Stimulated activated CD8-positive, alpha-beta memory T cell treated with anti-CD3 and anti-CD28 coated beads, Interleukin-15, amount 100 ng/mL, for 24 hours (primary cell): ENCODE data around the gene GDF2.

Experiments used
- DNase-seq: peaks from one replicate; pipeline ENCODE4 v3.0.0-alpha.2; 2020; ENCODE audit warnings: low read depth

The GDF2 gene

DNA sequence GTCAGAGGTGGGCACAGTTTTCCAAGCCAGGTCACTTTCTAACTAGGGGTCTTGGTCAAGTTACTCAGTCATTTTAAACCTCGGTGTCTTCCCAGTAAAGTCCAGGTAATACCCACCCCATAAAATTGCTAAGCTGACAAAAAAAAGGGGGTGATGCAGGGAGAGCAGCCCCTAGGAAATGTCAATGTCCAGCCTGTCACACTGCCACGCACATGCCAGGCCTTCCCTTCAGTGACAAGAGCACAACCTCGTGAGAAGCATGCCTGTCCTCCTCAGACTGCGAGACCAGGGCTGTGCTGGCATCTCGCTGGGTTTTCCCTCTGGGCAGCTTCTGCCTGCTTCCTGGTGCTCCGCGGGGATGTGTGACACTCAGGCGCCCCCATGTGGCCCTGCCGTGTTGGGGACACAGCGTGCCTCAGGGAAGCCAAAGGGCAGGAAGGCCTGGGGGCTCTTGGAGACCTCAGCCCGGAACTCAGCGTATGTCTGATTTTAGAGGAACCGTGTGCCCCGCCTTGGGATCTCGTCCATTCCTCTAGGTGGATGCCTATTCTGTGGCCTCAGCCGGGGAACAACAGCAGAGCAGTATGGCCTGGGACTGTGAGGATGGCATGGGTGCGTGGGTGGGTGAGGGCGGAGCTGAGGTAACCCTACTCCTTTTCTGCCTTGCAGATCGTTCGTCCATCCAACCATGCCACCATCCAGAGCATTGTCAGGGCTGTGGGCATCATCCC is 10.2 kb upstream of the GDF2 start:
- DNase-seq, result peak; percentile 50

DNA sequence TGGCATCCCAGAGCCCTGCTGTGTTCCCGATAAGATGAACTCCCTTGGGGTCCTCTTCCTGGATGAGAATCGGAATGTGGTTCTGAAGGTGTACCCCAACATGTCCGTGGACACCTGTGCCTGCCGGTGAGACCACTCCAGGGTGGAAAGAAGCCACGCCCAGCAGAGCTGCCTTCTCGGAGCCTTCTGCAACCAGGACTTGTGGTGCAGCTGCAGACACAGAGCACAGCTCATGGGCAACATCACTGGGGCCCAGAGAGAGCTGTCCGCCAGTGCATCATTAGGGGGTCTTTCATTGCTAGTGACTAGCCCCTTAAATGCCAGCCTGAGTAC is 9.6 kb upstream of the GDF2 start:
- DNase-seq, result no peak

DNA sequence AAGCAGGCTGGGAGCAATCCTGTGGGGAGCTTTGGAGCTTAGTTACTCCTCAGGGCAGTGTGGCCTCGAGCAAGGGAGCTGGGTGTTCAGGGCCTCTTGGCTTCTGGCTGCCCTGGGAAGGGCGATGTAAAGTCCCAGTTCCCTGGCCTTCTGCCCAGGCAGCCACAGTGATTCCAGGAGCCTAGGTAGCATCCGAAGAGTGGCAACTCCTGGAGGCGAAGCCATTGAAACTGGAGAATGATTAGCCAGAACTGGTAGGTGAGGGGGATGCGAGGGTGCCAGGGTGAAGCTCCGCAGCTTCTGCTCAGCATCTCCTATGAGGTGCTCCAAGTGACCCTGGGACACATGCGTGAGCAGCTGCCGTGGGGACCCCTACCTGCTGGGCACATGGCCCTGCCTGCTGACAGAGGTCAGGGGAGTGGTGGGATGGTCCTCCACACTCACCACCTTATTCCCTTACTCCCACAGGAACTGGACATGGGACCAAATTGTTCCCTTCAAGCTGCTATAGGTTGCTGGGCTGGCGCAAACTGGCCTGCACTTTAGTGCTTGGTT is 7.8 kb upstream of the GDF2 start:
- DNase-seq, result no peak

DNA sequence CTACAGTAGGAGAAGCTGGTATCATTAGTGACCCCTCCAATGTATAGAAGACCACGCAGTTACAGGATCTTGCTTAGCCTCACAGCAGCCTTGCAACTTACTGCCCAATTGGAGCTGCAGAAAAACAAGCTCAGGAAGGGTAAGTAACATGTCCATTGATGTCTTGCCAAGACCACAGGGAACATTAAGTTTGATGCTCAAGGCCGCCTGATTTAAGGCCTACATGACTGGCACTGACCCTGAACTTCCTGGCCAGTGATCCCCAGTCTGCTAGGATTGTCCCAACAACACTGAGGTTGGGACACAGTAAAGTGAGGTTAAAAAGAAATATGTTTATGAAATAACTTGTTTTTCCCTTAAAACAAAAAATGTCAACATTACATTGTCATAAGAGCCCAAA is 6.8 kb upstream of the GDF2 start:
- no peak for DNase-seq

DNA sequence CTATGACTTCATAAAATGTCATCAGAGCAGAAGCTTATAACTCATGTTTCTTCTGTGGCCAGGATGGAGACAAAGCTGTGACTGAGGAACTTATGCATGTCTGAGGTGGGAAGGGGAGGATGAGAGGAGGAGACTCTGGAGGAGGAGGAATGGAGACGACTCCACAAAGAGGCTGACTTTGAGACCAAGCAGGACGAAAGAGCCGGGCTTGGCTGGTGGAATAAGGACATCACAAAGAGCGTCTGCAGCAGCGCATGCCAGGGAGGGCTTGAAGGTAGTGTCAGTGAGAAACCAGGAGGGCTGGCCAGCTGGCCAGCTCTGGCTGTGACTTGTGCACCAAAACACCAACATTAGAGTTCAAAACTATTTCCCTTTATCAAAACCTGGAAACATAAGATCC is 6.1 kb upstream of the GDF2 start:
- DNase-seq, result no peak

DNA sequence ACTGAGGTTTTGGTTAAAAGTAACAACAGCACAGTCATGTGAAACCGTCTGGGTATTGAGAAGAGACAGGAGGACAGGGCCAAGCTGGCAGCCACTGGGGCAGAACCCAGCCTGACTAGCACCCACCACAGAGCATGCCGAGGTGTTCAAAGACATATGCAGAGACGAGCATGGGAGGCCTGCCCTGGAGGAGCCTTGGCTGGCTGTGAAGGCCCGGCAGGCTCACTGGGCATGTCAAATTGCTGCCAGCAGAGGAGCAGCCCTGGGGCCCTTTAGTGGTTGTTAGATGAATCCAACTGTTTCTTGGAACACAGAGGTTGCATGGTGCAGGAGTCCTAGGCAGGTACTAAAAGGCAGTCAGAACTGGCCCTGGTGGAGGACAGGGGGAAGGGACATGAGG is 5.0 kb upstream of the GDF2 start:
- DNase-seq, result no peak

DNA sequence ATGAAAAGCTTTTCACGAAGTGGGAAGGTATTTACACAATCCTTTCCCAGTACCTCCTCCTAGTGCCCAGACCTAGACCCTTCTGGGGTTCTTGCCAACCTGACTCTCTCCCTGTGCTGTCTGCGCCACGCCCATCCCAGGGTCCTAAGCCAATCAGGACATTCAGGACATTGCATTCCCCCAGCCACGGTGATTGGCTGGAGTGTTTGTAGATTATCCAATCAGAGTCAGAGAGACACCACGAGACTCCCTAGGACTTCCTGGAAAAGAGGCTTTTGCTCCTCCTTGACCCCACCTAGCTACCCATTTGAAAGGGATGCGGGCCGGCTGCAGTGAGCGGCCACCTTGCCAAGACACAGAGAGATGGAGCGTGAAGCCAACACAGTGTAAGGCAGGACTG is 3.5 kb upstream of the GDF2 start:
- no peak for DNase-seq

DNA sequence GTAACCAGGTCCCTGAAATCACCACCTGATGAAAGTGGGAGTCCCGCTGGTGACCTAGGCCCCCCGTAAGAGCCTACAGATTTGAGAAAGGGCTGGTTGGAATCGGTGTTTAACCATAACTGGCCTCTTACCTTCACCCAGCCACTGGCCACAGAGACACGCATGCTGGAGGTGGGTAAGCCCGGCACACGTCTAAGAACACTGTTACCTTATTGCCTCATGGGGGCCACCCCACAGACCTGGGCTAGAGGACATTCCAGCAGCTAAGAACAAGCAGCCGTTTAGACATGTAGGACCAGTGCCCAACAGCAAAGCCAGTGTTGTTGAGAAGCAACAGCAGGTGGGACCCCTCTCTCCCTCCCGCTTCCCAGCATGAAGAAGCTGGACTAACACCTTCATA is 2.5 kb upstream of the GDF2 start:
- DNase-seq, result no peak

DNA sequence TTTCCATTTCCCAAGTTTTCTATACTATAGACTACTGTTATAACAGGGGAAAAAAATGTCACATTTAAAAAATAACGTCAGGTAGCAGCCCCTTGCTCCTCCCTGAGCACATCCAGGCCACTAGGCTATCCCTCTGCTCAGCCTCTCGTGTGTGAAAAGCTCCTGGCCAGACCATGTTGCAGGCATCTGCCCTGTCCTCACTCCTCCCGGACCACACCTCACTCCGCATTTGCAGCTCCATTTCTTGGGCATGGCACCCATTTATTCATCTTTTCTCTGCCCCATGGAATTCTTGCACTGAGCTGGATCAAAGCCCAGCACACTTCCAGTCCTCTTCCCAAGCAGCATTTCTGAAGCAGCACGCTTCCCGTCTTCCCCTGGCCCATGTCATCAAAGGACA is 1.4 kb upstream of the GDF2 start:
- DNase-seq, result no peak

DNA sequence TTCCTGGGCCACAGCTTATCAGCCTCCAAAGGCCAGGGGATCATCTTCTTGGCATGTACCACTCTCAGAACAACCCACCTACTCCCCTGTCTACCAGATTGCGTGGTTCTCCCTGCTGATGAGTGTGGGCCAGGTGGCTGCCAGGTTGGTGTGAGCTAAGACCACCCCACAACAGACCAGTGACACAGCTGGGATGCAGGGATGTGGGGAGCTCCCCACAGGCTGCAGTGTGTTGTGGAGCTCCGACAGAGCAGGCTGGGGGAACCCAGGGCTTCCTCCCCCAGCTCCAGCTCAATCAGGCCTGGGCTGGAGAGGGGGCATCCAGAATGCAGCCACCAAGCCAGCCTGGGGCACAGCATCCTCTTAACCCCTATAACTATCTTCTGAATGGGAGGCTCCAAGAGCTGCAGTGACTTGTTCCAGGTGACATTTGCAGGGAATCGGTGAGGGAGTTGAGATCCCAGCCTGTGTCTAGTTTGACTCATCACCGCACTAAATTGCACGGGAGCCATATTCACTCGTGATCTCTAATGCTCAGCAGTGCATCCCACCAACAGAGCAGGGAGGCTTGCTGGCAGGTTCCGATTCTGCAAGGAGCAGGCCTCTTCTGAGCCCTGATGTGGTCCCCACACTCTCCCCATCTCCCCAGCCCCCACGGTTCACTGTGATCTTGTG is 596 bp upstream of the GDF2 start:
- DNase-seq, result no peak

DNA sequence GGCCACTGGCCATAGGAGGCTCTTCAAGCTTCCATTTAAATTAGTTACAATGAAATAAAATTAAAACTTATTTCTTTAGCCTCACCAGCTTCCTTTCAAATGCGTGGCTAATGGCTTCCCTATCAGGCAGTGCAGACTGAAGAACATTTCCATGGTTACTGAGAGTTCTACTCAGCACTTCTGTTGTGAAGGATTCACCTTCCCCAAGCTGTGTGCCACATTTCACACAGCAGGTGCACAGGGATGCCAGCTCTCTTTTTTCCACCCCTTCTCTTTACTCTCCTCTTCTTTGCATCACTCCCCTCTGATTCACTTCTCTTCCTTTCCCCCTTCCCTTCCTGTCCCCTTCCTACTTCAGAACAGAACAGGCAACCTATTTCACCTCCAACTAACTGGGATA is 833 bp downstream of the GDF2 start:
- no peak for DNase-seq

DNA sequence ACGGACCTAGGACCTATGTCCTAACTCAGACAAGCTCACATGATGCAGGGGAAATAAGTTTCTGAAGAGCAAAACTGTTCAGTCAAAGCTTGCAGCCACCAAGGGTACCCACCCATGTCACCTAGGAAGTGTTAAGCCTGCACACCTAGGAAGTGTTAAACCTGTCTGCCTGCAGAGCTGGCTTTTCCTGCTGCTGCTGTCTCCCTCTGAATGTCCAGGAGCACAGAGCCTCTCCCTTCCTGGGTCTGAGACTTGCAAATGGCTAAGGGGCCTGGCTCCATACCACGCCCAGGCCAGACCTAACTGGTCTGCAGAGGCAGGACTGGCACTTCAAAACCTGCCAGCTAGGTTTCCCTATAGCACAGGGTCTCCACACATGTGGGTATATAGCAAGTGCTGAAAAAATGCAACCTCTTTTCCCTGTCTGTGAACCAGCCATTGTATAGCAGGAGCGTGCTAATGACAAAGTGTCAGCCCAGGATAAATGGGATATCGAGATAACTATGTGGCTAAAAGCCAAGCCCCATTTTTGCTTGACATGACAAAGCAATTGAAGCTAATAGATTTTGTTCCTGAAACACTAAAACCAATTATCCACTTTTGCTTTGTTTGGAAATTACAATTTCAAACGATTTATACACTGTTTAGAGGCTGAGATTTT is 1.5 kb downstream of the GDF2 start:
- DNase-seq, result no peak

DNA sequence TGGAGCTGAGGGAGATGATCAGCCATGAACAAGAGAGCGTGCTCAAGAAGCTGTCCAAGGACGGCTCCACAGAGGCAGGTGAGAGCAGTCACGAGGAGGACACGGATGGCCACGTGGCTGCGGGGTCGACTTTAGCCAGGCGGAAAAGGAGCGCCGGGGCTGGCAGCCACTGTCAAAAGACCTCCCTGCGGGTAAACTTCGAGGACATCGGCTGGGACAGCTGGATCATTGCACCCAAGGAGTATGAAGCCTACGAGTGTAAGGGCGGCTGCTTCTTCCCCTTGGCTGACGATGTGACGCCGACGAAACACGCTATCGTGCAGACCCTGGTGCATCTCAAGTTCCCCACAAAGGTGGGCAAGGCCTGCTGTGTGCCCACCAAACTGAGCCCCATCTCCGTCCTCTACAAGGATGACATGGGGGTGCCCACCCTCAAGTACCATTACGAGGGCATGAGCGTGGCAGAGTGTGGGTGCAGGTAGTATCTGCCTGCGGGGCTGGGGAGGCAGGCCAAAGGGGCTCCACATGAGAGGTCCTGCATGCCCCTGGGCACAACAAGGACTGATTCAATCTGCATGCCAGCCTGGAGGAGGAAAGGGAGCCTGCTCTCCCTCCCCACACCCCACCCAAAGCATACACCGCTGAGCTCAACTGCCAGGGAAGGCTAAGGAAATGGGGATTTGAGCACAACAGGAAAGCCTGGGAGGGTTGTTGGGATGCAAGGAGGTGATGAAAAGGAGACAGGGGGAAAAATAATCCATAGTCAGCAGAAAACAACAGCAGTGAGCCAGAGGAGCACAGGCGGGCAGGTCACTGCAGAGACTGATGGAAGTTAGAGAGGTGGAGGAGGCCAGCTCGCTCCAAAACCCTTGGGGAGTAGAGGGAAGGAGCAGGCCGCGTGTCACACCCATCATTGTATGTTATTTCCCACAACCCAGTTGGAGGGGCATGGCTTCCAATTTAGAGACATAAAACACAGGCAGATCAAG is 3.3 kb downstream of the GDF2 start:
- DNase-seq, result no peak

DNA sequence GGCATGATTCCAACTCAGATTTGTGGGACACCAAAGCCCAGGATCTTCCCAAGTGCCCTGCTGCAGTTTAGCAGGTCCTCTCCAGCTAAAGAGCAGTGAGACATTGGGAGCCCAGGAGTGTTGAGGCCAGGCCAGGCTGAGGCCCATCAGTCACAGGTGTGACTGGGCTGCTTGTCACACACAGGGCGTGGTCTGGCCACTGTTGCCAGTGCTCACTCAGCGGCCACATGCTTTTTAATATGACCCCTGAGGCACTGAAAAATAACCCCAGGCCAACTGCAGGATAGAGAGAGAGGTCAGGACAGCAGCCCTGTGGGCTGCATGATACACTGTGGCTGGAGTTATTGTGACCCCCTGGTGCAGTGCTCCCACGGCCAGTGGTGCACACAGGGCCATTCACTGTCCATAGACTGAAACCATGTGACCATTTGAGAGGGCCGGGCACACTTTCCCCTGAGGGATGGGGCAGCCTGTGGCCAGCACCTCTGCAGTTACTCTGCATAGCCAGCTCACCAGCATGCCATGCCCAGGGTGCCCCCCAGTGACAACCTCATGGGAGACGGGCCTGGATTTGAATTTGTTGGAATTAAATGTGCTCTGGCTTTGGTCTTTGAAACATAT is 4.2 kb downstream of the GDF2 start:
- no peak for DNase-seq

DNA sequence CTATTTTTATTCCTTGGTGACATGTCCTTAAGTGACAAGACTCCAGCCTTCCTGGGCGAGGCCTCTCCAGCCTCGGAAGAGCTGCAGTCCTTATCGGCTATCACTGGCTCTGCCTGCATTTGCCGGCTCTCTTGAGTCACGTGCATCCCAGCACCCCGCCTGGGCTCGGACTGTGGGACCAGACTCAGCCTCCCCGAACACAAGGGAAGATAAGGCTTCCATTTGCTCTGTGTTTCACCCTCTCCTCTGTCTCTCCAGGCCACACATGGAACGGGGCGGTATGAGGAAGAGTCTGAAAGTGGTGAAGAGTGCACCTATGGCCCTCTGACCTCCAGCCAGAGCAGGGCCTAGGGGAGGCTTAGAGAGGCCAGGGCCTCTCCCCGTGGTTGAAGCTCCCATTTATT is 4.7 kb downstream of the GDF2 start:
- no peak for DNase-seq

DNA sequence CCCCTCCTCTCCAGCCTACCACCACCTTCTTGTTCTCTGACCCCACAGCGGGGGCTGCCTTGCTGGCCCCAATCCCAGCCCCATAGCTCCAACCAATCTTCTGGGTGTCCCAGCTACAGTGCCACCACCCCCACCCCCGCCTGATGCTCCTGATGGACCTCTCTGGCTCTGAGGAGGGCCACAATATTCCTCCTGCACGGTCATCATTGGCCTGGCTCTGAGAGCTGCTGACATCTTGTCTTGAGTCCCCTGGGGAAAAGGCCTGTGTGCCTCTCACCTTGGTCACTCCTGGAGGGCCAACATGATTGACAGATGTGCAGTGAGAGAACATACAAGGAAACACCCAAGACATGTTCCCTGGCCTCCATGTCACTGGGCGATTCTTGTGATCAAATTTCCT is 7.6 kb downstream of the GDF2 start:
- DNase-seq, result no peak

DNA sequence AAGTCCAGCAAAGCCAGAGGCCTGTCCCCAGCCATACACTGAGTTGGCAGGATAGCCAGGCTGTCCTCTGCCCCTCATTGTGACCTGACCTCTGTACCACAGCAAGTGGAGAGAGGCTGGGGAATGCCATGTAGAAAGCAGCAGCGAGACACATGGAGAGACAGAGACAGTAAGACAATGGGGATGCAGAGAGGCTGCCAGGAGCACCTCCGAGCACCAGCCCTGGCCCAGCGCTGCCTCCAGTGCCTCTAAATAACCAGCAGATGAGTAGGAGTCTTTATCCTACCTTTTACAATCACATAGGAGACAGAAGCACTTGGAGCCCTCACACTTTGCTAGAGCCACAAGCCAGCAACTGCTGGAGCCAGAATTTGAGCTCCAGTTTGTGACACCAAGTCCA is 8.1 kb downstream of the GDF2 start:
- DNase-seq, result no peak

DNA sequence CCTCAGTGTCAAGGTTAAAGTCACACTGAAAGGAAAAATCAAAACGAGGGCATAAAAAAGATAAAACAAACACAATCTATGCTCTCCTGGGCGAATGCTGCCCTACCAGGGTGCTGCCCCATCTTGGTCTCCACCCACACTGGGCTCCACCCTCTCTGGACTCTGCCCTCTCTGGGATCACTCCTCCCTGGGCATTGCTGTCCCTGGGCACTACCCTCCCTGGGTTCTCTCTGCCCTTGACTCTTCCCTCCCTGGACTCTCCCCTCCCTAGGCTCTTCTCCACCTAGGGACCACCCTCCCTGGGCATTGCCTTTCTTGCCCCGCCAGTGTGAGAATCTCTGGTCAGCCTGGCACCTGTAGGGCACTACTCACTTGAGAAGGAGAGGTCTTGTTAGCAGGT is 8.6 kb downstream of the GDF2 start:
- DNase-seq, result no peak

DNA sequence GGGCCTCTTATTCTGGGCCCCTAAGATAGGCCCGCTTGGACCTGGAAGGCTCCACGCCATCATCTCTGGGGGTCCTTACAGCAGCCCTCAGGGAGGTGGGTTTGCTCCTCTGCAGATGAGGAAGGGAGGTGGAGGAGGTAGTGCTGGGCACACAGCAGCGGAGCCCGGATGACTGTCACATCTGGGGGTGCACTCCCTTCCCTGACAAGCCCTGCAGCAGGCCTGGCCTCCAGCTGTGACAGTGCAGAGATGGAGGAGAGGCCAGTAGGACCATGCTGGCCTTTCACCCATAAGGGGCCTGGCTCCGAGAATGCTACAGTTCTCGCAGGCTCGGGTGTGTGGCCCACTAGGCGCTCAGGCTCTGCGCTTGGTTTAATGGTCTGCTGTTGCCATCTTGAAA is 9.2 kb downstream of the GDF2 start:
- no peak for DNase-seq

DNA sequence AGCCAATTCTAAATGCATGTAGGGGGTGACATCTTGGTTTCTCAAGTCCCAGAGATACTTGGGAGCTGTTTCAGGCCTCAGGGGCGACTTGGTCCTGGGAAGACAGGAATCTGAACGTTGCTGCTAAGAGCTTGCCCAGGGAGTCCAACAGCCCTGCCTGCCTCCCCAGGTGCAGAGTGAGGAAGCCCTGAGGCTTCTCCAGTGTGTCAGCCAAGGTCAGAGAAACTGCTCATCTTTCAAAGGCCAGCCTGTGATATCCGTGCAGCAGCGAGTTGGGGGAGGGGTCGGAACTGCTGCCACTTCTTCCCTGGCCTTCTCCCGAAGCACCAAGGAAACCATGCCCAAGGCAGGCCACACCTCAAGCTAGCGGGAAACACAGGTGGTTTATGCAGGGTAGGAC is 9.7 kb downstream of the GDF2 start:
- no peak for DNase-seq

DNA sequence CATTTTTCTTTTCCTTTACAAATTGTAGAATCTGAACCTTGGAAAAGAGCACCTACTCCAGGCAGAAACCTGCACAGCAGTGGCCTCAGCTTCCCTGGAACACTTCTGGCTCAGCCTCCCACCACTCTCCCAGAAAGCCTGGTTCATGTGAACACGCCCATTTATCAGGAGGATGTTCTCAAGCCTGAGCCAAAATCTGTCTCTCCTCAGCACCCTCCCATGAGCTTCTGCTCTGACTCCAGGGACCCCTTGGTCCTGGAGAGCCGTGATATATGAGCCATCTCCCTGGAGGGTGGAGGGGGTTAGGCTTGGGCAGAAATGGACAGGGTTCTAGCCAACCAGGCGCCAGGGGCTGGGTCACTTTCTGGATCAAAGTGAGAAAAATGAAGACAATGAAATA is 10.1 kb downstream of the GDF2 start:
- DNase-seq, result no peak

DNA sequence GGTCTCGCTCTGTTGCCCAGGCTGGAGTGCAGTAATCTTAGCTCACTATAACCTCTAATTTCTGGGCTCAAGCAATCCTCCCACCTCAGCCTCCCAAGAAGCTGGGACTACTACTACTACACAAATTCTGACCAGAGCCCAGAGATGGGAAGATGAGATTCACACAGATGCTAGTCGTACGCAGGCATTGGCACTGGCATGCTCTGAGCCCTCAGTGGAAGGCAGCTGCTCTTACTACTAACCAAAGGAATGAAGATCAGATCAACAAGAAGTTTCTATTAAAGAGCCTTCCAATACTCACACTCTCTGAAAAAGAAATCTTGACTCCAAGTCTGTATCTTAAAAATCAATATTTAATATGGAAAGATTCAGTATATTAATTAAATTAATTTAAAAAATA is 10.7 kb downstream of the GDF2 start:
- no peak for DNase-seq
